ENCODE measurements around the gene LRBA.

DNA sequence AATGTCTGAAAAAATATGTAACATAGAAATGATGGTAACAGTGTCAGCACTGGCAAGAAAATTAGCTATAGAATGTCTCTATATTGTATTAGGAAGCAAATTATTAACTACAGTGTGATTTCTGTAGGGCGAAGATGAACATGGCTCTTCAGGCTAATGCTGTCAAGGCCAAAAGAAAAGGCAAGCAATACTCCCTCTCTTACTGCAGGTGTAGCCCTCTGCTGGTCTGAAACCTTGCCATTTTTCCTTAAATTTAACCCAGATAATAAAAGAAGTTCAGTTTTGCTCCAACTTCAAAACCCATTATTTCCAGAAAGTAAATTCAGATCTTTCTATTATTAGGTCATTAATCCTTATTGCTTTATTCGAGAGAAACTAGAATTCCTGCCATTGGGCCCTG is 215.9 kb downstream of the LRBA start:
- TF ChIP-seq POLR2A (IDR thresholded peaks at IDR 0.05), result no peak
- TF ChIP-seq, protein P1, sequence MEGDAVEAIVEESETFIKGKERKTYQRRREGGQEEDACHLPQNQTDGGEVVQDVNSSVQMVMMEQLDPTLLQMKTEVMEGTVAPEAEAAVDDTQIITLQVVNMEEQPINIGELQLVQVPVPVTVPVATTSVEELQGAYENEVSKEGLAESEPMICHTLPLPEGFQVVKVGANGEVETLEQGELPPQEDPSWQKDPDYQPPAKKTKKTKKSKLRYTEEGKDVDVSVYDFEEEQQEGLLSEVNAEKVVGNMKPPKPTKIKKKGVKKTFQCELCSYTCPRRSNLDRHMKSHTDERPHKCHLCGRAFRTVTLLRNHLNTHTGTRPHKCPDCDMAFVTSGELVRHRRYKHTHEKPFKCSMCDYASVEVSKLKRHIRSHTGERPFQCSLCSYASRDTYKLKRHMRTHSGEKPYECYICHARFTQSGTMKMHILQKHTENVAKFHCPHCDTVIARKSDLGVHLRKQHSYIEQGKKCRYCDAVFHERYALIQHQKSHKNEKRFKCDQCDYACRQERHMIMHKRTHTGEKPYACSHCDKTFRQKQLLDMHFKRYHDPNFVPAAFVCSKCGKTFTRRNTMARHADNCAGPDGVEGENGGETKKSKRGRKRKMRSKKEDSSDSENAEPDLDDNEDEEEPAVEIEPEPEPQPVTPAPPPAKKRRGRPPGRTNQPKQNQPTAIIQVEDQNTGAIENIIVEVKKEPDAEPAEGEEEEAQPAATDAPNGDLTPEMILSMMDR (IDR thresholded peaks at IDR 0.05 in 4 of 5, conservative IDR thresholded peaks at IDR 0.05 in 1 of 5), result no peak

Data from gastrocnemius medialis (tissue), 4 donors.